A549 (cell line): ENCODE data around the gene ADIRF.
"Not testable (repeated sequence)": the region's sequence is repeated elsewhere in the genome, so short reads cannot be mapped to it uniquely, and the experiment has no call there.

ENCODE experiments used
- BHLHE40 ChIP-seq: IDR thresholded peaks from 2 replicates; pipeline ENCODE4 v1.6.1; 2012; ENCODE audit warnings: low read depth, low read length, inconsistent platforms
- CEBPB ChIP-seq, 2 experiments: fragments of >200 bp in 1 of 2; sonication (Bioruptor Twin) in 1 of 2; formaldehyde crosslinking in 1 of 2; IDR thresholded peaks; 2 replicates each; pipeline ENCODE4 v1.6.1; 2012 to 2016
- CTCF ChIP-seq: fragments of >200 bp; sonication (Bioruptor Twin); formaldehyde crosslinking; IDR thresholded peaks from 3 replicates; pipeline ENCODE4 v1.5.1; 2016
- ESRRA ChIP-seq: fragments of 150-350 bp; IDR thresholded peaks from 2 replicates; pipeline ENCODE4 v1.6.1; 2014; ENCODE audit warnings: mild to moderate bottlenecking, low read length, borderline replicate concordance
- HEYL ChIP-seq: fragments of 250-450 bp; sonication (Bioruptor Pico); IDR thresholded peaks from 2 replicates; pipeline ENCODE4 v1.8.0; 2021; ENCODE audit warnings: mild to moderate bottlenecking, moderate library complexity
- MAX ChIP-seq: IDR thresholded peaks from 2 replicates; pipeline ENCODE4 v1.6.1; 2012
- MAZ ChIP-seq: fragments of 150-350 bp; IDR thresholded peaks from 2 replicates; pipeline ENCODE4 v1.6.1; 2014; ENCODE audit warnings: antibody characterized with exemption, low read depth, low read length, borderline replicate concordance
- POLR2A ChIP-seq: IDR thresholded peaks from 2 replicates; pipeline ENCODE4 v1.6.1; 2012; ENCODE audit warnings: mild to moderate bottlenecking, low read length
- POLR2AphosphoS2 ChIP-seq: conservative IDR thresholded peaks from 2 replicates; pipeline ENCODE4 v1.6.1; 2012; ENCODE audit warnings: low read length, improper control_type of control experiment, inconsistent platforms
- RAD21 ChIP-seq, 2 experiments: fragments of >200 bp in 1 of 2; sonication (Bioruptor Twin) in 1 of 2; formaldehyde crosslinking in 1 of 2; IDR thresholded peaks in 1 of 2; conservative IDR thresholded peaks in 1 of 2; 2 replicates in 1 of 2; 3 replicates in 1 of 2; pipeline ENCODE4 v1.6.1; 2012 to 2018; ENCODE audit warnings: inconsistent platforms in 1 of 2
- REST ChIP-seq: fragments of 200-600 bp; sonication (generic); IDR thresholded peaks from 2 replicates; pipeline ENCODE4 v1.6.1; 2016; ENCODE audit warnings: antibody characterized with exemption, mild to moderate bottlenecking, moderate library complexity
- ZFP36 ChIP-seq: fragments of 450-650 bp; IDR thresholded peaks from 2 replicates; pipeline ENCODE4 v1.6.1; 2014; ENCODE audit warnings: borderline replicate concordance; ENCODE audit not compliant: partially characterized antibody

- TF ChIP-seq CTCF; BHLHE40; REST; ZFP36; CEBPB (IDR thresholded peaks at IDR 0.05); HEYL; POLR2AphosphoS2; MAX; MAZ; ESRRA; RAD21 (conservative IDR thresholded peaks at IDR 0.05 in 1 of 2, IDR thresholded peaks at IDR 0.05 in 1 of 2); POLR2A: not testable (repeated sequence)
These were observed 46.9 kb downstream of the ADIRF start for GRCh38 chr10:87014986-87015716.
